ENCODE results near the gene ALKBH4.
"Not testable (repeated sequence)": the region's sequence is repeated elsewhere in the genome, so short reads cannot be mapped to it uniquely, and the experiment has no call there.

The ALKBH4 gene

DNA sequence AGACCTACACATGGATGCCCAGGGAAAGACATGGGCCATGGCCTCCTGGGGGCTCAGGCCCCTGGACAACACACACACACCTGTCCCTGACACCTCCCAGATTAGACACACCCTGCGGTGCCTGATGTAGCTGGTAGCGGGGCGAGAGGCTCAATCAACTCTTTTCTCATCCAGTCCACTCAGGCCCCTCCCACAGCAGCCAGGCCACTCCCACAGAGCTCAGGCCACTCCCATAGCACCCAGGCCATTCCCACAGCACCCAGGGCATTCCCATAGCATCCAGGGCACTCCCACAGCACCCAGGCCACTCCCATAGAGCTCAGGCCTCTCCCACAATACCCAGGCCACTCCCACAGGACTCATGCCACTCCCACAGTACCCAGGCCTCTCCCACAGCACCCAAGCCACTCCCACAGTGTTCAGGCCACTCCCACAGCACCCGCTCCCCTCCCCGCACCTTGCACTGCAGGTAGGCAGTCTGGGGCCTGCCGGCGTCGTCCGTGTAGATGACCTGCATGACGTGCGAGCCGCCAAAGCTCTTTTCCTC, 25.9 kb upstream of the ALKBH4 start:
- H3K4me3 Mint-ChIP-seq, H3K27ac Mint-ChIP-seq: not testable (repeated sequence)

DNA sequence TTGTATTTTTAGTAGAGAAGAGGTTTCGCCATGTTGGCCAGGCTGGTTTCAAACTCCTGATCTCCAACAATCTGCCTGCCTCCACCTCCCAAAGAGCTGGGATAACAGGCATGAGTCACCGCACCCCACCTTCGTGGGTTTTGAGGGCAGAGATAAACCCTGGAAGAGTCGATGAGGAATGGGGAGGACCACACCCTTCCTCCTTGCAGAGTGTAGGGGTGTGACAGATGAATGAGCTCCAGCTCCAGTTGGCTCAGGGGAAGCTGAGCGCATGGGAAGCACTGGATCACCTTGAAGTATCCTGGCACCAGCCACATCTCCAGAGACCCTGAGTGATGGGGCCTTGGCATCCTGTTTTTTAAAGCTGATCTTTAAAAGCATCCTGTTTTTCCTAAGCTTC, 19.7 kb upstream of the ALKBH4 start:
- H3K36me3 Mint-ChIP-seq (ENCODE audit: low read depth); H3K4me3 Mint-ChIP-seq; H3K4me1 Mint-ChIP-seq (ENCODE audit: low read depth); H3K27me3 Mint-ChIP-seq (ENCODE audit: low read depth); H3K9me3 Mint-ChIP-seq; H3K27ac Mint-ChIP-seq: not testable (repeated sequence)

More for the DNA sequence above, 25.9 kb upstream of the ALKBH4 start:
- not testable (repeated sequence) for H3K9me3 Mint-ChIP-seq; H3K27me3 Mint-ChIP-seq (ENCODE audit: low read depth); H3K4me1 Mint-ChIP-seq (ENCODE audit: low read depth); H3K36me3 Mint-ChIP-seq (ENCODE audit: low read depth)

DNA sequence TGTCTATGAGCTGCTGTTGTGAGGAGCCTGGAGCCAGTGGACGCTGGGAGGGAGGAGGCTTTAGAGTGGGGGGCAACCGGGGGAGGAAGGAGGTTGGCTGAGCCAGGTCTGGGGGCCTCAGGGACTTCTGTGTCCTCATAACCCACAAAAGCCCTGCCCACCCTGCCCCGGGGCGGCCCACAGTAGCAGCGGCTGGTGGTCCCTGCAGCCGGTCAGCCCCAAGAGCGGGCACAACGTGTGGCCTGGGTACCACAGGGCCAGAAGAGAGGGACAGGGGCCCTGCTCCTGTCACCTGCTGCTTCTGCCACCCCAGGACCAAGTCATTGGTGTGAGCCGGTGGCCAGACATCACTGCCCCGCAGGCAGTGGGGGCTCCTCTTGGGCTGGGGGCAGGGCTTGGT, 17.3 kb upstream of the ALKBH4 start:
- not testable (repeated sequence) for H3K4me1 Mint-ChIP-seq (ENCODE audit: low read depth); H3K4me3 Mint-ChIP-seq

DNA sequence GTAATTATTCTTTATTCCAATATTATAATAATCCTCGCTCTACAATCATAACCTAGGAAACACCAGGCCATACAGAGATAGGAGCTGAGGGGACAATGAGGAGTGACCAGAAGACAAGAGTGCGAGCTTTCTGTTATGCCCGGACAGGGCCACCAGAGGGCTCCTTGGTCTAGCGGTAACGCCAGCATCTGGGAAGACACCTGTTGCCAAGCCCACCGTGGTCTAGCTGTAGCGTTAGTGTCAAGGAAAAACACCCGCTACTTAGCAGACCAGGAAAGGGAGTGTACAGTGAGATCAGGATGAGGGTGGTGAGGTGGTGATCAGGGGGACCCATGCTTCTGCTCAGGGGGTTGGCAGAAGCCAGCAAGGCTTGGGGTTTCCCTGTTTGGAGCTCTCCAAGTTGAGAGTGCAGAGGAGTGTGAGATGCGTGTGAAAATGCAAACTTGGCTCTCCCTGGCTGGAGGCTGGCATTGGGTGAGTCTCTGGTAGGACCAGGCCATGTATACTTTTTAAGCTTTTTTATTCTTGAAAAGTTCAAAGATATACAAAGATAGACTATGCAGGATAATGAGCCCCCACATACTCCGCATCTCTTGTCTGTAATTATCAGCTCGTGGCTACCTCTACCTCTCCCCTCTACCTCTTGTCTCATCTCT, 15.4 kb upstream of the ALKBH4 start:
- H3K27ac Mint-ChIP-seq; H3K4me1 Mint-ChIP-seq (ENCODE audit: low read depth); H3K27me3 Mint-ChIP-seq (ENCODE audit: low read depth); H3K9me3 Mint-ChIP-seq; H3K4me3 Mint-ChIP-seq; H3K36me3 Mint-ChIP-seq (ENCODE audit: low read depth): not testable (repeated sequence)

More for the DNA sequence above, 17.3 kb upstream of the ALKBH4 start:
- not testable (repeated sequence) for H3K36me3 Mint-ChIP-seq (ENCODE audit: low read depth); H3K27me3 Mint-ChIP-seq (ENCODE audit: low read depth); H3K9me3 Mint-ChIP-seq; H3K27ac Mint-ChIP-seq

DNA sequence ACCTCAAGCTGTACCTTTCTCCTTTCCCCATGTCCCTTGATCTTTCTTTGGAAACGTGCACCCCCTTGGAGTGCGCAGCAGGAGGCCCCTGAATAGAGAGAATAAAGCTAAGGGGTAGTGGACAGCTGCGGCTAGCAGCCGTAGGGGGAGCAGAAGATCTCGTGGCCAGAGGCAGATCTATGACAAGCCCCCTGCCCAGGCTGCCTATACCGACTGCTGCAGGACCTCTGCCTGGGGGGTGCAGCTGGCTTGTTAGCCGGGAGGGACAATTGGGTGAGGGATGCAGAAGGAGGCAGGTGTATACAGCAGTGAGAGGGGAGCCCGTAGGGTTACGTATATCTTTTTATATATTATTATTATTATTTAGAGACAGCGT, 14.5 kb upstream of the ALKBH4 start:
- H3K27me3 Mint-ChIP-seq (ENCODE audit: low read depth); H3K4me1 Mint-ChIP-seq (ENCODE audit: low read depth); H3K36me3 Mint-ChIP-seq (ENCODE audit: low read depth); H3K4me3 Mint-ChIP-seq; H3K27ac Mint-ChIP-seq; H3K9me3 Mint-ChIP-seq: not testable (repeated sequence)

DNA sequence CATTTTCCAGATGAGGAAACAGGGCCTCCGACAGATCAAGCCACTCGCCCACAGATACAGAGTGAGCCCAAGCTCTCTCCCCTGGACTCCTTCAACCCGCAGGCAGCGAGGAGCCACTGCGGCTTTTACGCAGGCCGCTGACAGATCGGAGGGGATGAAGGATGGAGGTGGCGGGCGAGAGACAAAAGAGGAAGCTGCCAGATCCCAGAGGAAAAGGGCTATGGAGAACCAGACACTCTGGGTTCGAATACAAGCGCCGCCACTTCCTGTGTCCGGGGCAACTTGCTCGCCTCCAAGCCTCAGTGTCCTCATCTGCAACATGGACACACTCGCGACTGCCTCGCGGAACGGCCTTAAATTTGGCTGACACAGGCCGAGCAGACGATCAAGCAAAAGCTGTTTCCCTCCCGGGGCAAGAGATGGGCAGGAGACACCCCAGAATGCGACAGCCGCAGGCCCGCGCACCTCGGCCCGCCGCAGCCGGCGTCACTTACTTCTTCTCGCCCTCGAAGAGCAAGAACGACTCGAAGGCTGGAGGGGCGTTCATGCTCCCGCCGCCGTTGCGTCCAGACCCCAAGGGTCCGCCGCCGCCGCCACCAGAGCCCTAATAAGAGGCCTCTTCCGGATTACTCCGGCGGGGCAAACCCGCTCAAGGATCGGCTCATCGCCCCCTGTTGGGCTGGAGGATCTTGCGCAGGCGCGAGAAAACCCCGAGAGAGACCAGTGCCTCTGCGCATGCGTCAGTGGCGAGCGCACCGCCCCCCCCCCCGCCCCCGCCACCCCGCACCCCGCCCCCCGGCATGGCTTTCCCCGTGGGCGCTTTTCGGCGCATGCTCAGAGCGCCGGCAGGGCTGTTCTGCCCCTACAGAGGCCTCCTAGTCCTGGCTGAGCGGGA, 13.9 kb upstream of the ALKBH4 start, which contains the start of gene POLR2J:
TSS of gene POLR2J (minus strand) at position 609 of the 895 bp plus-strand sequence. CDS start at position 547, 62 bp downstream.
- H3K4me1 Mint-ChIP-seq (ENCODE audit: low read depth); H3K27me3 Mint-ChIP-seq (ENCODE audit: low read depth); H3K9me3 Mint-ChIP-seq; H3K36me3 Mint-ChIP-seq (ENCODE audit: low read depth): not testable (repeated sequence)
- Mint-ChIP-seq H3K27ac (peak within 1 kb of the TSS; percentile 70), H3K4me3 (peak within 1 kb of the TSS; percentile 83)

DNA sequence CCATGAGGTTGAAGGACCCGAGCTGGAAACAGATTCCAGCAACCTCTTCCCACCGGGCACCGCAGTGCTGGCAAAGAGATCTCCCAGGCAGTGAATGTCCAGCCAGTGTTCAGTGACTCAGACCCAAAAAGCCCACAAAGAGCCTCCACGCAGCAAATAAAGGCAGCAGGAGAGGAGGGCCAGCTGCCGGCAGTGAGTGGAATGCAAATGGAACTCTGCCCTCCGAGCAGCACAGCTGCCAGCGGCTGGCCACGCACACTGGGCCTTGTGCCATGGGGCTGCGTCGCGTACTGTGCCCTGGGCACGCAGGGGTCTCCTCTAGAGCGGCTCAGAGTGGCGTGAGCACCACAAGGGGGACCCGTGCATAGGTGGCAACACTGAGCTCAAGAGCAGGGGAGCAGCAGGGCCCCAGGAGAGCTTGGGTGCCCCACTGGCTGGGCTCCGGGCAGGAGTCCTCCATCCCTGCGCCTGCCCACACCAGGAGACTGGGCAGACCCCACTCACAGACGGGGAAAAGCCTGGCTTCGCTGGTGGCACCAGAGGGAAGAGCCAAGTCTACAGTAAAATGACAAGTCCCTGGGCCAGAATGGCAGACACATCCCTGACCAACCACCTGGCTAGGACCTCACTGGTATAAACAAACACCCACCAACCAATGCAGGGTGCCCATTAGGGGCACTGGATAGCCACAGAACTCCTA, 10.2 kb upstream of the ALKBH4 start:
- not testable (repeated sequence) for H3K27me3 Mint-ChIP-seq (ENCODE audit: low read depth); H3K9me3 Mint-ChIP-seq; H3K36me3 Mint-ChIP-seq (ENCODE audit: low read depth); H3K4me1 Mint-ChIP-seq (ENCODE audit: low read depth); H3K27ac Mint-ChIP-seq; H3K4me3 Mint-ChIP-seq

DNA sequence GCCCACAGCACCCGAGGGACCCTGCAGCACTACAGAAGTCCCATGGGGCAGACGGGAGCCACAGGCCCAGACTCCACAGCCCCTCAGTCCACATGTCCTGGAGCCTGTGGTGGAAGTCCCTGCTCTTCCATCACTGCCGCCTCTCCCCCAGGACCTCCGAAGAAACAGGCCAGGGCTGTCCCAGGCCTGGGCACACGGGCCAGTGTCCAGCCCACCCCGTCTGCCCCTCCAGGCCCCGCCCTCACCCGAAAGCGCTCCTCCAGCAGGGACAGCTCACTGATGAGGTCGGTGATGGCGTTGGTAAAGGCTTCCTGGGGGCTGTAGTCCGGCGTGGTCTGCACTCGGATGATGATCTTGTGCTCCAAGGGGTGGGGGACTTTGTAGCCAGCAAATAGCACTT, 9.5 kb upstream of the ALKBH4 start:
- not testable (repeated sequence) for H3K4me3 Mint-ChIP-seq; H3K9me3 Mint-ChIP-seq; H3K4me1 Mint-ChIP-seq (ENCODE audit: low read depth); H3K27ac Mint-ChIP-seq; H3K27me3 Mint-ChIP-seq (ENCODE audit: low read depth); H3K36me3 Mint-ChIP-seq (ENCODE audit: low read depth)

DNA sequence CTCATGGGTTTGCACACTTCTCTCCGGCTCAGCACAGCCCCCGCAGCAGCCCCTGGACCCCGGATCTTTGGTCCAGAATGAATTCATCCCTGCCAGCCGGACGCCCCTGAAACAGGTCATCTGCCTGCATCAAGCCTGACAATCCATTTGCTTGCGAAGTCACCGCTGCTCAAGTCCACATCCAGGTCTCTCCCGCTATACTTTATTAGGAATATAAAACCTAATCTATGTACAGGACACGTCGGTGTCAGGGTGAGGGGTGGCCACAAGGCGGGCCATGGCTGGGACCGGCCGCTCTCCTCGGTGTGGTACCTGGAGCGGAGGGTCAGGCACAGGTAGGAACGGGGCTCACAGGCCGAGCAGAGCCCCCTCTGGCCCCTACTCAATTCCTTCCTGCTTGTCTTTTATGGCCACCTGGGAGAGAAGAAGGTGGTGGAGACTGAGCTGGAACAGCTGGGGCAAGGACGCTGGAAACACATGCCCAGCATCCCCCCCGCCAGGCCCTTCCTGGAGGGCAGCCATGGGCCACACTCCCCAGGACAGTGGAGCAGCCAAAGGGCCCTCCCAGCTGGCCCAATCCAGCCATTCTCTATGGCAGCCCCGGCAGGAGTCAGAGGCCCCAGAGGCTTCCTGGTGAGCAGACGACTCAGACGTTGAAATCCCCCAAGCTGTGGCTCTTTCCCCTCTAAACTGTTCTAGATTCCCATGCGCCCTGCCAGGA, 8.8 kb upstream of the ALKBH4 start:
- peaks cover 3% of the 10 kb centered on the region for H3K36me3 Mint-ChIP-seq (ENCODE audit: low read depth)
- no peak overlapping the region for H3K27ac Mint-ChIP-seq

DNA sequence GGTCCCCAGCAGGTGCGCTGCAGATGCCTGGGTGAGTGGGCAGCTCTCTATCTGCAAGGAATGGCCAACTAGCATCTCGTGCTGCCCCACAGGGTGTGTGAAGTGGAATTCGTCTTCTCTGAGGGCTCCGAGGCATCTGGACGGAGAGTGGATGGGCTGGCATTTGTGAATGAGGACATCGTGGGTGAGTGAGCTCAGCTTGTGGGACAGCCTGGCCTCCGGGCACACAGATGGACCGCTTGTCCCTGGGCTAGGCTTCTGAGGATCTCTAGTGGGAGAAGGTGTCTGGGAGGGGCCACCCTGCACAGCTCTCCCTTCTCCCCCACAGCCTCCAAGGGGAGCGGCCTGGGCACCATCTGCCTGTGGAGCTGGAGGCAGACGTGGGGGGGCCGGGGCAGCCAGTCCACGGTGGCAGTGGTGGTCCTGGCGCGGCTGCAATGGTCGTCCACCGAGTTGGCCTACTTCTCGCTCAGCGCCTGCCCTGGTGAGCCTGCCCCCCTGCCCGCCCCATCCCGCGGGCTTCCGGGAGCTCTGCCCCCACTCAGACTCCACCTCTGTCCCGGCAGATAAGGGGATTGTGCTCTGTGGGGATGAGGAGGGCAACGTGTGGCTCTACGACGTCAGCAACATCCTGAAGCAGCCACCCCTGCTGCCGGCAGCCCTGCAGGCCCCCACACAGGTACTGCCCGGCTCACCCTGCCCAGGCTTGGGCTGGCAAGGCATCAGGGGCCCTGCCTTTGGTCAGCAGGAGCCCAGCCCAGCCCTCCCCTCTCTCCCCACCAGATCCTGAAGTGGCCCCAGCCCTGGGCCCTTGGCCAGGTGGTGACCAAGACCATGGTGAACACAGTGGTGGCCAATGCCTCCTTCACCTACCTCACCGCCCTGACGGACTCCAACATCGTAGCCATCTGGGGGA, 7.7 kb upstream of the ALKBH4 start:
- H3K27ac Mint-ChIP-seq: no peak overlapping the region
- H3K4me1 Mint-ChIP-seq (ENCODE audit: low read depth): no peaks in the 10 kb centered on the region

More for the DNA sequence above, 8.8 kb upstream of the ALKBH4 start:
- Mint-ChIP-seq H3K27me3 (ENCODE audit: low read depth) (no peaks in the 10 kb centered on the region), H3K9me3 (no peaks in the 10 kb centered on the region), H3K4me3 (no peak overlapping the region), H3K4me1 (ENCODE audit: low read depth) (no peaks in the 10 kb centered on the region)

DNA sequence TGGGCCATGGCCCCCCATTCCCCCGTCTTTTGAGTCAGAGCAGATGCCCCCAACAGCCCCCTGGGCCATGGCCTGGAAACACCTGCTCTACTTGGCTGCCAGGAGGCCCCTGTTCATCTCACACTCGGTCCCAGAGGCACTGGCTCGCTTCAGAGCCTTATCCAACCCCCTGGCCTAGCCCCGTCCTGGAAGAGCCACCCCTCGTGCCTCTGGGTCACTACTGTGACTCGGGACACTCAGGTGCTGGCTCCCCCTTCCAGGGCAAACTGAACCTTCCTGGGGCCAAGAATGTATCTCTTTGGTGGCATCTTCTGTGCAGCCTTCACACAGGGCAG, 7.1 kb upstream of the ALKBH4 start:
- peaks cover 3% of the 10 kb centered on the region for H3K36me3 Mint-ChIP-seq (ENCODE audit: low read depth)
- H3K4me3 Mint-ChIP-seq: no peak overlapping the region
- H3K4me1 Mint-ChIP-seq (ENCODE audit: low read depth): peaks cover 4% of the 10 kb centered on the region
- H3K27me3 Mint-ChIP-seq (ENCODE audit: low read depth): no peaks in the 10 kb centered on the region
- no peak overlapping the region for H3K27ac Mint-ChIP-seq
- no peaks in the 10 kb centered on the region for H3K9me3 Mint-ChIP-seq

More for the DNA sequence above, 7.7 kb upstream of the ALKBH4 start:
- Mint-ChIP-seq H3K9me3 (no peaks in the 10 kb centered on the region), H3K27me3 (ENCODE audit: low read depth) (no peaks in the 10 kb centered on the region), H3K36me3 (ENCODE audit: low read depth) (peaks cover 3% of the 10 kb centered on the region), H3K4me3 (no peak overlapping the region)

DNA sequence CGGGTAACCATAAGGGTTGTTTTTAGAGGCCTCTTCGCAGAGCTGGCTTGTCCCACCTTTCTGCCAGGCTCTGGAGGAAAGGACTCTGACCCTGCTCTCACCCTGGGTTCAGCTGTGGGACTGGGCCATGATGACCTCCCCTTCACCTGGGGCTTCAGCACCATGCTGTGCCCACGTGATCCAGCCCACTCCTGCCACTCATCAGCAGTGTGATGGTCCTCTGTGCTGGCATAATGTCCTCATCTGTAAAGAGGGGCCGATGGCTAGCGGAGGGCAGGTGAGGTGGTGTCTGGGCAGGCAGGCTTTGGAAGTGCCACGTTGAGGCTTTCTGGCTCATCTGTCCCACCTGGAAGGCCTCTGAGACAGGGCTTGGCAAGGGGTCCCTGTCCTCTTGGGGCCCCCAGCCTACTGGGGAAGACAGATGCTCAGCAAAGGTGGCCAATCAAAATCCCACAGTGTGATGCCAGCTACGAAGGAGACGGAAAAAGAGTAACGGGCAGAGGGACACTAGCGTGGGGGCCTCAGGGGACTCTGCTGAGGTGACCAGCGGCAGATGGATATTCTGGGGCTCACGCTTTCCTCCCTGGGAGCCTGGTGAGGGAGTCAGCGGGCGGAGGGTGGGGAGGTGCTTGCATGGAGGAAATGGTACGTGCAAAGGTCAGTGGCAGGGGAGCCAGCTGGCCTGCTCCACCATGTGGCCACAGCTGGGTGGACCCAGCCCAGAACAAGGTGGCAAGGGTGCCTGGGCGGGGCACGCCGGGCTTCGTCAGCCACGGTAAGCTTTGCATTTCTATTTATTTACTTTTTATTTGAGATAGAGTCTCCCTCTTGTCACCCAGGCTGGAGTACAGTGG, 5.5 kb upstream of the ALKBH4 start:
- no peaks in the 10 kb centered on the region for H3K9me3 Mint-ChIP-seq
- H3K4me3 Mint-ChIP-seq: no peak overlapping the region
- H3K36me3 Mint-ChIP-seq (ENCODE audit: low read depth): peaks cover 5% of the 10 kb centered on the region
- H3K27ac Mint-ChIP-seq: peak overlapping the region; percentile 45
- no peaks in the 10 kb centered on the region for H3K27me3 Mint-ChIP-seq (ENCODE audit: low read depth)
- peaks cover 9% of the 10 kb centered on the region for H3K4me1 Mint-ChIP-seq (ENCODE audit: low read depth)

Measured in T-helper 1 cell treated with Interleukin-12 subunit alpha and Interleukin-12 subunit beta and Interleukin-4 antibody, amounts not matched to agents 30 μg/mL and 1 μg/mL, for 36 hours (primary cell).